ENCODE results near the gene SUSD3. TPM values are rescaled to one million over a fixed set of nuclear protein-coding genes. Genes with fewer than 3 reads are reported as not detected.

SUSD3 gene
- total and polyA plus RNA-seq, 3 experiments from 2014 or later = 11.3 to 103 (median 12.3) TPM

GRCh38 chr9:93130861-93131481, 72.5 kb downstream of the SUSD3 start:
- Histone ChIP-seq H3K27ac (ENCODE audit: low read depth, low read length) (no peak overlapping the region), H3K4me3 (ENCODE audit: low read length) (no peak overlapping the region), H3K9me3 (ENCODE audit: low read length) (no peaks in the 10 kb centered on the region), H3K36me3 (ENCODE audit: insufficient read depth, low read length) (no peaks in the 10 kb centered on the region), H3K27me3 (ENCODE audit: insufficient read depth, low read length, poor library complexity, severe bottlenecking) (no peaks in the 10 kb centered on the region), H3K4me1 (ENCODE audit: insufficient read depth, low read length) (peaks cover 74% of the 10 kb centered on the region)
- no peak for DNase-seq
- H3K9me3 Mint-ChIP-seq = no peaks in the 10 kb centered on the region
- POLR2A ChIA-PET = no interaction called here
- peaks cover 0 to 3% of the 10 kb centered on the region in 2 donors for H3K27me3 Mint-ChIP-seq
- CTCF ChIA-PET = interaction anchor here (1.2 to 1.8 kb wide), 3 partner anchors 11 to 22 kb away, joined by 5 read pairs; no protein-coding TSS in a partner anchor
- H3K36me3 Mint-ChIP-seq = peaks cover 0 to 12% (median 0%) of the 10 kb centered on the region in 3 donors
- peak overlapping the region in 4 of 7 donors; percentile 61 to 90 (median 90) for H3K4me3 Mint-ChIP-seq
- H3K4me1 Mint-ChIP-seq = peaks cover 56 to 85% (median 60%) of the 10 kb centered on the region in 3 donors
- peak overlapping the region; percentile 63 to 97 (median 90) for H3K27ac Mint-ChIP-seq

- DNase-seq = no peak
- H3K36me3 Mint-ChIP-seq = peaks cover 0 to 12% (median 0%) of the 10 kb centered on the region in 3 donors
- no peaks in the 10 kb centered on the region for H3K27me3 ChIP-seq (ENCODE audit: insufficient read depth, low read length, poor library complexity, severe bottlenecking)
- ChIA-PET POLR2A (no interaction called here), CTCF (interaction anchor here (1.2 to 1.4 kb wide), 2 partner anchors 12 to 23 kb away, joined by 5 read pairs; no protein-coding TSS in a partner anchor)
- H3K36me3 ChIP-seq (ENCODE audit: insufficient read depth, low read length) = no peaks in the 10 kb centered on the region
- H3K27ac Mint-ChIP-seq = peak overlapping the region; percentile 72 to 97 (median 94)
- peak overlapping the region; percentile 57 to 90 (median 88) for H3K4me3 Mint-ChIP-seq
- no peaks in the 10 kb centered on the region for H3K9me3 ChIP-seq (ENCODE audit: low read length)
- no peak overlapping the region for H3K27ac ChIP-seq (ENCODE audit: low read depth, low read length)
- H3K4me1 Mint-ChIP-seq = peaks cover 49 to 77% (median 54%) of the 10 kb centered on the region in 3 donors
- peaks cover 0 to 3% of the 10 kb centered on the region in 2 donors for H3K27me3 Mint-ChIP-seq
- H3K4me3 ChIP-seq (ENCODE audit: low read length) = no peak overlapping the region
- peaks cover 66% of the 10 kb centered on the region for H3K4me1 ChIP-seq (ENCODE audit: insufficient read depth, low read length)
- H3K9me3 Mint-ChIP-seq = no peaks in the 10 kb centered on the region
These were observed 73.2 kb downstream of the SUSD3 start for GRCh38 chr9:93131599-93132286.

GRCh38 chr9:93132287-93132927, 73.9 kb downstream of the SUSD3 start:
- Mint-ChIP-seq H3K27ac (peak overlapping the region; percentile 87 to 97 (median 94)), H3K36me3 (peaks cover 0 to 12% (median 0%) of the 10 kb centered on the region in 3 donors), H3K4me1 (peaks cover 42 to 70% (median 47%) of the 10 kb centered on the region in 3 donors), H3K4me3 (peak overlapping the region; percentile 82 to 97 (median 89)), H3K9me3 (no peaks in the 10 kb centered on the region), H3K27me3 (peaks cover 0 to 3% of the 10 kb centered on the region in 2 donors)
- Histone ChIP-seq H3K36me3 (ENCODE audit: insufficient read depth, low read length) (no peaks in the 10 kb centered on the region), H3K9me3 (ENCODE audit: low read length) (no peaks in the 10 kb centered on the region), H3K27ac (ENCODE audit: low read depth, low read length) (no peak overlapping the region), H3K27me3 (ENCODE audit: insufficient read depth, low read length, poor library complexity, severe bottlenecking) (no peaks in the 10 kb centered on the region), H3K4me3 (ENCODE audit: low read length) (peak overlapping the region; percentile 80), H3K4me1 (ENCODE audit: insufficient read depth, low read length) (peaks cover 60% of the 10 kb centered on the region)
- POLR2A ChIA-PET = no interaction called here
- CTCF ChIA-PET = interaction anchor here (1.2 to 2.2 kb wide), 2 partner anchors 23 to 24 kb away, joined by 5 to 13 read pairs; no protein-coding TSS in a partner anchor
- no peak for DNase-seq

GRCh38 chr9:93132946-93133680, 74.6 kb downstream of the SUSD3 start:
- POLR2A ChIA-PET = interaction anchor here (1.0 to 1.6 kb wide), 4 partner anchors 7 to 69 kb away, joined by 4 to 9 read pairs (median 6); no protein-coding TSS in a partner anchor
- peaks cover 0 to 12% (median 0%) of the 10 kb centered on the region in 3 donors for H3K36me3 Mint-ChIP-seq
- H3K4me3 ChIP-seq (ENCODE audit: low read length) = peak overlapping the region; percentile 80
- no peaks in the 10 kb centered on the region for H3K36me3 ChIP-seq (ENCODE audit: insufficient read depth, low read length)
- peak overlapping the region; percentile 88 for H3K27ac ChIP-seq (ENCODE audit: low read depth, low read length)
- peak in 3 of 5 donors; percentile 57 to 81 (median 61) for DNase-seq
- H3K27me3 Mint-ChIP-seq = peaks cover 0 to 3% of the 10 kb centered on the region in 2 donors
- no peaks in the 10 kb centered on the region for H3K9me3 Mint-ChIP-seq
- H3K4me1 ChIP-seq (ENCODE audit: insufficient read depth, low read length) = peaks cover 57% of the 10 kb centered on the region
- CTCF ChIA-PET = interaction anchor here (1.0 to 2.2 kb wide), 7 partner anchors 10 to 434 kb away, joined by 3 to 13 read pairs (median 3); no protein-coding TSS in a partner anchor
- no peaks in the 10 kb centered on the region for H3K27me3 ChIP-seq (ENCODE audit: insufficient read depth, low read length, poor library complexity, severe bottlenecking)
- H3K4me3 Mint-ChIP-seq = peak overlapping the region; percentile 82 to 97 (median 89)
- peak overlapping the region; percentile 87 to 97 (median 95) for H3K27ac Mint-ChIP-seq
- H3K9me3 ChIP-seq (ENCODE audit: low read length) = no peaks in the 10 kb centered on the region
- H3K4me1 Mint-ChIP-seq = peaks cover 36 to 63% (median 41%) of the 10 kb centered on the region in 3 donors

GRCh38 chr9:93133681-93134014, 75.1 kb downstream of the SUSD3 start:
- CTCF ChIA-PET = interaction anchor here (1.0 to 2.2 kb wide), 8 partner anchors 10 to 433 kb away, joined by 3 to 13 read pairs (median 4); no protein-coding TSS in a partner anchor
- Mint-ChIP-seq H3K27me3 (peaks cover 0 to 3% of the 10 kb centered on the region in 2 donors), H3K4me1 (peaks cover 32 to 58% (median 38%) of the 10 kb centered on the region in 3 donors), H3K9me3 (no peaks in the 10 kb centered on the region), H3K4me3 (peak overlapping the region; percentile 82 to 97 (median 89)), H3K27ac (peak overlapping the region; percentile 87 to 97 (median 95)), H3K36me3 (peaks cover 0 to 12% (median 0%) of the 10 kb centered on the region in 3 donors)
- peak in 2 of 5 donors; percentile 44 to 49 for DNase-seq
- H3K4me1 ChIP-seq (ENCODE audit: insufficient read depth, low read length) = peaks cover 57% of the 10 kb centered on the region
- peak overlapping the region; percentile 88 for H3K27ac ChIP-seq (ENCODE audit: low read depth, low read length)
- no peaks in the 10 kb centered on the region for H3K9me3 ChIP-seq (ENCODE audit: low read length)
- no peaks in the 10 kb centered on the region for H3K27me3 ChIP-seq (ENCODE audit: insufficient read depth, low read length, poor library complexity, severe bottlenecking)
- POLR2A ChIA-PET = interaction anchor here (0.6 to 1.6 kb wide), 11 partner anchors 8 to 433 kb away, joined by 3 to 9 read pairs (median 5); partner anchors contain the start of gene CARD19
- H3K4me3 ChIP-seq (ENCODE audit: low read length) = peak overlapping the region; percentile 80
- no peaks in the 10 kb centered on the region for H3K36me3 ChIP-seq (ENCODE audit: insufficient read depth, low read length)

GRCh38 chr9:93134015-93134739, 75.7 kb downstream of the SUSD3 start, which contains the start of gene NINJ1:
NINJ1 (minus strand) TSS chr9:93134251; CDS start chr9:93134217, 34 bp downstream.
- H3K4me1 ChIP-seq (ENCODE audit: insufficient read depth, low read length) = peaks cover 52% of the 10 kb centered on the region
- ChIA-PET CTCF (interaction anchor here (1.0 to 2.2 kb wide), 8 partner anchors 9 to 433 kb away, joined by 3 to 13 read pairs (median 4); no protein-coding TSS in a partner anchor), POLR2A (interaction anchor here (0.6 to 1.6 kb wide), 11 partner anchors 8 to 432 kb away, joined by 3 to 9 read pairs (median 5); partner anchors contain the start of gene CARD19)

More at GRCh38 chr9:93134015-93134739, 75.7 kb downstream of the SUSD3 start, which contains the start of gene NINJ1:
- peak within 1 kb of the TSS; percentile 88 for H3K27ac ChIP-seq (ENCODE audit: low read depth, low read length)
- peak; percentile 81 to 89 (median 87) for DNase-seq
- no peaks in the 10 kb centered on the region for H3K36me3 ChIP-seq (ENCODE audit: insufficient read depth, low read length)
- Mint-ChIP-seq H3K27me3 (peaks cover 0 to 3% of the 10 kb centered on the region in 2 donors), H3K4me3 (peak within 1 kb of the TSS; percentile 88 to 97 (median 90)), H3K9me3 (no peaks in the 10 kb centered on the region), H3K27ac (peak within 1 kb of the TSS; percentile 94 to 99 (median 98)), H3K4me1 (peaks cover 29 to 55% (median 36%) of the 10 kb centered on the region in 3 donors), H3K36me3 (peaks cover 0 to 12% (median 0%) of the 10 kb centered on the region in 3 donors)
- H3K9me3 ChIP-seq (ENCODE audit: low read length) = no peaks in the 10 kb centered on the region
- peak within 1 kb of the TSS; percentile 80 for H3K4me3 ChIP-seq (ENCODE audit: low read length)
- H3K27me3 ChIP-seq (ENCODE audit: insufficient read depth, low read length, poor library complexity, severe bottlenecking) = no peaks in the 10 kb centered on the region

Data from CD8-positive, alpha-beta memory T cell (primary cell).